HepG2 (cell line): ENCODE results near the gene NUDT3. TPM values are rescaled to one million over a fixed set of nuclear protein-coding genes. Genes with fewer than 3 reads are reported as not detected.

ENCODE experiments used
- CEBPB ChIP-seq: IDR thresholded peaks from 2 replicates; pipeline ENCODE4 v1.6.1; 2011; ENCODE audit warnings: low read depth, low read length, improper control_type of control experiment, borderline replicate concordance
- FOSL2 ChIP-seq: sonication (generic); formaldehyde crosslinking; IDR thresholded peaks from 2 replicates; pipeline ENCODE4 v1.4.0; 2020; ENCODE audit warnings: missing genetic modification reagents
- FOXO4 ChIP-seq: sonication (generic); formaldehyde crosslinking; conservative IDR thresholded peaks from 2 replicates; pipeline ENCODE4 v1.8.1; 2023; ENCODE audit warnings: missing genetic modification reagents
- HNF4G ChIP-seq, 2 experiments: sonication (generic) in 1 of 2; formaldehyde crosslinking in 1 of 2; IDR thresholded peaks; 2 replicates each; pipeline versions ENCODE4 v1.4.0 to v1.6.1; 2011 to 2020; ENCODE audit warnings: borderline replicate concordance in 2 of 2, low read depth in 2 of 2, mild to moderate bottlenecking in 2 of 2, low read length in 1 of 2, missing genetic modification reagents in 1 of 2, moderate library complexity in 1 of 2
- HOMEZ ChIP-seq: IDR thresholded peaks from 2 replicates; pipeline ENCODE4 v1.6.1; 2016; ENCODE audit warnings: low read depth
- HOXA3 ChIP-seq: sonication (generic); formaldehyde crosslinking; IDR thresholded peaks from 2 replicates; pipeline ENCODE4 v1.5.0; 2020; ENCODE audit warnings: missing genetic modification reagents
- JUNB ChIP-seq: sonication (generic); formaldehyde crosslinking; IDR thresholded peaks from 2 replicates; pipeline ENCODE4 v1.8.0; 2022; ENCODE audit warnings: missing genetic modification reagents, mild to moderate bottlenecking, borderline replicate concordance
- NAIF1 ChIP-seq: sonication (generic); formaldehyde crosslinking; IDR thresholded peaks from 2 replicates; pipeline ENCODE4 v1.5.0; 2020; ENCODE audit warnings: mild to moderate bottlenecking, missing genetic modification reagents, borderline replicate concordance
- PHF21A ChIP-seq: sonication (generic); formaldehyde crosslinking; IDR thresholded peaks from 2 replicates; pipeline ENCODE4 v1.5.0; 2020; ENCODE audit warnings: mild to moderate bottlenecking, missing genetic modification reagents
- POGZ ChIP-seq: sonication (generic); formaldehyde crosslinking; IDR thresholded peaks from 2 replicates; pipeline ENCODE4 v1.4.0; 2020; ENCODE audit warnings: mild to moderate bottlenecking, missing genetic modification reagents
- RCOR2 ChIP-seq: IDR thresholded peaks from 2 replicates; pipeline ENCODE4 v1.6.1; 2016; ENCODE audit warnings: missing biosample characterization, missing genetic modification reagents
- SP1 ChIP-seq, 2 experiments: fragments of 450-650 bp in 1 of 2; sonication (generic) in 1 of 2; formaldehyde crosslinking in 1 of 2; IDR thresholded peaks; 2 replicates each; pipeline versions ENCODE4 v1.4.0 to v1.6.1; 2016 to 2020; ENCODE audit warnings: missing genetic modification reagents in 1 of 2
- USF2 ChIP-seq, 2 experiments: sonication (generic) in 1 of 2; formaldehyde crosslinking in 1 of 2; IDR thresholded peaks; 2 replicates each; pipeline versions ENCODE4 v1.5.1 to v1.6.1; 2011 to 2020; ENCODE audit warnings: borderline replicate concordance in 1 of 2, low read depth in 1 of 2, low read length in 1 of 2, mild to moderate bottlenecking in 1 of 2, missing genetic modification reagents in 1 of 2, moderate library complexity in 1 of 2
- ZFX ChIP-seq: sonication (generic); formaldehyde crosslinking; IDR thresholded peaks from 2 replicates; pipeline ENCODE4 v1.4.0; 2020; ENCODE audit warnings: mild to moderate bottlenecking, low read depth, missing genetic modification reagents, moderate library complexity
- ZMYM3 ChIP-seq: sonication (generic); formaldehyde crosslinking; IDR thresholded peaks from 2 replicates; pipeline ENCODE4 v1.5.1; 2020; ENCODE audit warnings: mild to moderate bottlenecking, missing genetic modification reagents
- ZNF614 ChIP-seq: IDR thresholded peaks from 2 replicates; pipeline ENCODE4 v1.6.1; 2018; ENCODE audit warnings: missing biosample characterization, missing genetic modification reagents, inconsistent platforms, borderline replicate concordance
- ZNF644 ChIP-seq: IDR thresholded peaks from 2 replicates; pipeline ENCODE4 v1.6.1; 2016; ENCODE audit warnings: low read depth
- ZXDC ChIP-seq: sonication (generic); formaldehyde crosslinking; IDR thresholded peaks from 2 replicates; pipeline ENCODE4 v1.5.0; 2020; ENCODE audit warnings: mild to moderate bottlenecking, missing genetic modification reagents
- polyA plus RNA-seq, 8 experiments: library from polyadenylated mRNA; depleted of rRNA in 3 of 8; stranded (reverse) in 7 of 8; unstranded in 1 of 8; fragments of >200 nt; fragmentation: Illumina TruSeq in 4 of 8; extraction: Trizol in 4 of 8; gene quantifications; 2 replicates each; pipeline versions ENCODE4 v1.2.1 to v1.2.3, GENCODE V29; 2011 to 2016; ENCODE audit warnings: low read depth in 4 of 8, missing spikeins in 1 of 8, mixed read lengths in 1 of 8; ENCODE audit not compliant: insufficient read depth in 1 of 8
- total RNA-seq, 5 experiments: library from RNA; depleted of rRNA; stranded (reverse); fragments of >200 nt; fragmentation: Illumina TruSeq; extraction: Trizol; gene quantifications; 2 replicates each; pipeline ENCODE4 v1.2.3, GENCODE V29; 2016; ENCODE audit warnings: low read depth in 1 of 5
- TF ChIP-seq, protein P1 (sequence below): sonication (generic); formaldehyde crosslinking; IDR thresholded peaks from 2 replicates; pipeline ENCODE4 v1.9.0; 2022; ENCODE audit warnings: missing genetic modification reagents, mild to moderate bottlenecking, borderline replicate concordance

Gene NUDT3
- total and polyA plus RNA-seq, 2 of the 13 experiments (the other 11 are each of a cell fraction or from before 2014, with no cell fraction given) = 20.2 to 20.6 TPM

- TF ChIP-seq USF2 (IDR thresholded peaks at IDR 0.05; ENCODE audit: low read depth, low read length) (no peak), USF2 (CRISPR knock-in tag; IDR thresholded peaks at IDR 0.05; ENCODE audit: borderline replicate concordance) (peak; percentile 33; the same call in 1 of the 2 replicates), CEBPB (peak; percentile 83), HOXA3 (CRISPR knock-in tag) (peak; percentile 56; the same call in 1 of the 2 replicates), ZMYM3 (CRISPR knock-in tag) (peak; percentile 46; the same call in 1 of the 2 replicates), NAIF1 (CRISPR knock-in tag) (peak; percentile 79), JUNB (CRISPR knock-in tag) (no peak), RCOR2 (CRISPR knock-in tag) (peak; percentile 7; the same call in 1 of the 2 replicates), ZXDC (CRISPR knock-in tag) (peak; percentile 78), ZNF614 (CRISPR knock-in tag) (peak; percentile 30; the same call in 1 of the 2 replicates), PHF21A (CRISPR knock-in tag) (peak; percentile 60; the same call in 1 of the 2 replicates), FOSL2 (peak; percentile 31; the same call in 1 of the 2 replicates), ZNF644 (CRISPR knock-in tag) (peak; percentile 94), ZFX (CRISPR knock-in tag) (no peak), HOMEZ (peak; percentile 16; the same call in 1 of the 2 replicates), FOXO4 (CRISPR knock-in tag) (no peak), POGZ (CRISPR knock-in tag) (peak; percentile 57; the same call in 1 of the 2 replicates), SP1 (IDR thresholded peaks at IDR 0.05) (no peak), SP1 (CRISPR knock-in tag; IDR thresholded peaks at IDR 0.05) (0 out of 2 replicates have a peak, but pooled peaks have one; percentile 31), HNF4G (IDR thresholded peaks at IDR 0.05; ENCODE audit: borderline replicate concordance, low read depth, low read length) (peak; percentile 58), HNF4G (CRISPR knock-in tag; IDR thresholded peaks at IDR 0.05; ENCODE audit: borderline replicate concordance, low read depth) (no peak)
- TF ChIP-seq, protein P1, sequence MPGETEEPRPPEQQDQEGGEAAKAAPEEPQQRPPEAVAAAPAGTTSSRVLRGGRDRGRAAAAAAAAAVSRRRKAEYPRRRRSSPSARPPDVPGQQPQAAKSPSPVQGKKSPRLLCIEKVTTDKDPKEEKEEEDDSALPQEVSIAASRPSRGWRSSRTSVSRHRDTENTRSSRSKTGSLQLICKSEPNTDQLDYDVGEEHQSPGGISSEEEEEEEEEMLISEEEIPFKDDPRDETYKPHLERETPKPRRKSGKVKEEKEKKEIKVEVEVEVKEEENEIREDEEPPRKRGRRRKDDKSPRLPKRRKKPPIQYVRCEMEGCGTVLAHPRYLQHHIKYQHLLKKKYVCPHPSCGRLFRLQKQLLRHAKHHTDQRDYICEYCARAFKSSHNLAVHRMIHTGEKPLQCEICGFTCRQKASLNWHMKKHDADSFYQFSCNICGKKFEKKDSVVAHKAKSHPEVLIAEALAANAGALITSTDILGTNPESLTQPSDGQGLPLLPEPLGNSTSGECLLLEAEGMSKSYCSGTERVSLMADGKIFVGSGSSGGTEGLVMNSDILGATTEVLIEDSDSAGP (CRISPR knock-in tag) = no peak
These were observed 6.7 kb downstream of the NUDT3 start (continued) for GRCh38 chr6:34385793-34386195.
